ENCODE measurements around the gene CPLX4.

CPLX4 gene

GRCh38 chr18:59275406-59275949 lies 43.0 kb downstream of the CPLX4 start:
- in situ Hi-C loops (cut with HindIII; ENCODE audit: low sequenced_read_pairs), result no loop called here
- H3K4me3 ChIP-seq (ENCODE audit: low read depth, low read length), result no peak overlapping the region
- DNase-seq (ENCODE audit: low read depth), result no peak
- TF ChIP-seq, protein P1, sequence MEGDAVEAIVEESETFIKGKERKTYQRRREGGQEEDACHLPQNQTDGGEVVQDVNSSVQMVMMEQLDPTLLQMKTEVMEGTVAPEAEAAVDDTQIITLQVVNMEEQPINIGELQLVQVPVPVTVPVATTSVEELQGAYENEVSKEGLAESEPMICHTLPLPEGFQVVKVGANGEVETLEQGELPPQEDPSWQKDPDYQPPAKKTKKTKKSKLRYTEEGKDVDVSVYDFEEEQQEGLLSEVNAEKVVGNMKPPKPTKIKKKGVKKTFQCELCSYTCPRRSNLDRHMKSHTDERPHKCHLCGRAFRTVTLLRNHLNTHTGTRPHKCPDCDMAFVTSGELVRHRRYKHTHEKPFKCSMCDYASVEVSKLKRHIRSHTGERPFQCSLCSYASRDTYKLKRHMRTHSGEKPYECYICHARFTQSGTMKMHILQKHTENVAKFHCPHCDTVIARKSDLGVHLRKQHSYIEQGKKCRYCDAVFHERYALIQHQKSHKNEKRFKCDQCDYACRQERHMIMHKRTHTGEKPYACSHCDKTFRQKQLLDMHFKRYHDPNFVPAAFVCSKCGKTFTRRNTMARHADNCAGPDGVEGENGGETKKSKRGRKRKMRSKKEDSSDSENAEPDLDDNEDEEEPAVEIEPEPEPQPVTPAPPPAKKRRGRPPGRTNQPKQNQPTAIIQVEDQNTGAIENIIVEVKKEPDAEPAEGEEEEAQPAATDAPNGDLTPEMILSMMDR (IDR thresholded peaks at IDR 0.05; ENCODE audit: low read depth, low read length, missing control alignments), result no peak

- TF ChIP-seq, protein P1 (IDR thresholded peaks at IDR 0.05; ENCODE audit: low read depth, low read length, missing control alignments), result no peak
- H3K4me3 ChIP-seq (ENCODE audit: low read depth, low read length), result no peak overlapping the region
- in situ Hi-C loops (cut with HindIII; ENCODE audit: low sequenced_read_pairs), result no loop called here
- DNase-seq (ENCODE audit: low read depth), result no peak
Observed at GRCh38 chr18:59274533-59274928, 43.9 kb downstream of the CPLX4 start.

DNA sequence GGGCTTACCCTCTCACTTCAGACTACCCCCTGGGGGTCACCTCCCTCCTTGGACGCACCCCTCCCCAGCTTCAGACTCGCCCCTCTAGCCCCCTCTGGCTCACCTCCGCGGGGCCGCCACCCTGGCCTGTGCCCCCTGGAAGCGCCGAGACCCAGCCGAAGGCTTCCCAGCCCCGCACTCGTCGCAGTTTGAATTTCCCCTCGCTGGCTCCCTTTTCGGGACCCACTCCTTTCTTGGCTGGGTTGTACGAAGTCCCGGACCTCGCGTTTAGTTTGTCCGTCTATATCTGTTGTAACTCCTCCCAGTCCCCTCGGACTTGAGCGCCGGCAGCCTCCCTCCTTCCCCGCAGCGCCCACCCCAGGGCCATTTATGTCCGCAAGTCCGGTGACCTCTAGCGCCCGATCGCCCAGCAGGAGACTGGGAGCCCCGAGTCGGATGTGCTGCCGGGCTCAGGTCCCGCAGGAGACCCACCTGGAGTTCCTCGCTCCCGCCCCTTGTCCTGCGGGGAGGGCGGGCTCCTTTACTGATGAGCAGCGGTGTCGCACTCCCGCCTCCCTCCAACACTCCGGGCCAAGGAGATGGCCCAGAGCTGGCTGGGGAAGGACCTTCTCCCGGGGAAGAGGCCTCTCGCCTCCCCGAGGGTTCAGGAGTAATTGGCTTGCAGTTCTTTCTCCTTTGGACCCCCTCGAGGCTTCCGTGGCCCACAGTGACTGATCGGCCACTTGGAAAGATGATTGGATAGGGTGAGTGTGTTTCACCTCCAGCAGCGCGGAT lies 44.5 kb downstream of the CPLX4 start:
- H3K4me3 ChIP-seq (ENCODE audit: low read depth, low read length), result no peak overlapping the region
- in situ Hi-C loops (cut with HindIII; ENCODE audit: low sequenced_read_pairs), result no loop called here
- DNase-seq (ENCODE audit: low read depth), result no peak
- TF ChIP-seq, protein P1 (IDR thresholded peaks at IDR 0.05; ENCODE audit: low read depth, low read length, missing control alignments), result no peak

DNA sequence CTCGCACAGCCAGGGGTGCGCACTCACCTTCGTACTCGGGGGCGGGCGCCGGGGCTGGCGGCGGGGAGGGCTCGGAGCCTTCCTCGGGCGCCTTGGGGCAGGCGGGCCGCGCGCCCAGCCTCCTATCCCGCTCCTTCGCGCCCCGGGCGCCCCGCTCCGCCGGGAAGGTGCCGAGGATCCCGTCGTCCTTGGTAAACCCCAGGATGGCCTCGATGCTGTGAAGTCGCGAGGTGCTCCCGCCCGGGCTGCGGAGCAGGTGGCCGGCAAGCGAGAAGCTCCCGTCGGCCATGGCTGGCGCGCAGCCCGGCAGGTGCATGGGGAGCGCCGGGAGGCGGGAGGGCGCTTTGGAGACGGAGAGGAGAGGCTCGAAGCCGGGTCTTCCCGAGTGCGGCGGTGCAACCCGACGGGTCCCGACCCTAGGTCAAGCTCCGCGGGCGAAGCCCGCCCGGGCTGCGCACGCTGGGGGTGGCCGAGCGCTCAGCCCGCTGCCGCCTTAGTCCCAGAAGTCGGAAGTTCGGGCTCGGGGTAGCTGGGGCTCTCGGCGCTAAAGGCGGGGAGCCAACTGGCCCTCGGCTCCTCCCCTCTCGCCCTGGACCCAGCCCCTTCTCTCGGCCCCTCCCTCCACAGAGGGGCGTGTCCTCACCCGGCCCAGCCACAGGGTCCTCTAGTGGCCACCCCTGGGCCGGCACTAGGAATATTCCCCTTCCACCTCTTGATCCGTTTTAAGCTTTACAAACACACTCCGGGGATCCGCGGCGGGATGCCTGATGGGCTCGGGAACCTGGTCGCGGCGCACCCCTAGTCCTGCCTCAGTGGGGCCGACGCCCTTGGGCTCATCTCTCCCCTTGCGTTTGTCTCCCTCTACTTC lies 45.3 kb downstream of the CPLX4 start, which contains the start of gene RAX:
Gene RAX (minus strand): TSS at position 564 of the 868 bp plus-strand sequence. CDS start 248 bp downstream, at position 316.
- H3K4me3 ChIP-seq (ENCODE audit: low read depth, low read length), result no peak within 1 kb of the TSS
- in situ Hi-C loops (cut with HindIII; ENCODE audit: low sequenced_read_pairs), result no loop called here
- no peak for DNase-seq (ENCODE audit: low read depth)
- TF ChIP-seq, protein P1 (IDR thresholded peaks at IDR 0.05; ENCODE audit: low read depth, low read length, missing control alignments), result peak; percentile 9

- H3K4me3 ChIP-seq (ENCODE audit: low read depth, low read length), result no peak overlapping the region
- TF ChIP-seq, protein P1 (IDR thresholded peaks at IDR 0.05; ENCODE audit: low read depth, low read length, missing control alignments), result no peak
- DNase-seq (ENCODE audit: low read depth), result no peak
- in situ Hi-C loops (cut with HindIII; ENCODE audit: low sequenced_read_pairs), result no loop called here
Observed at GRCh38 chr18:59272221-59272888, 46.1 kb downstream of the CPLX4 start.
